Measurements from ENCODE around the gene TIPARP.
"Not testable (repeated sequence)": the region's sequence is repeated elsewhere in the genome, so short reads cannot be mapped to it uniquely, and the experiment has no call there.

TIPARP gene

GRCh38 chr3:156720826-156721225 lies 46.4 kb downstream of the TIPARP start:
- no peak for DNase-seq

DNA sequence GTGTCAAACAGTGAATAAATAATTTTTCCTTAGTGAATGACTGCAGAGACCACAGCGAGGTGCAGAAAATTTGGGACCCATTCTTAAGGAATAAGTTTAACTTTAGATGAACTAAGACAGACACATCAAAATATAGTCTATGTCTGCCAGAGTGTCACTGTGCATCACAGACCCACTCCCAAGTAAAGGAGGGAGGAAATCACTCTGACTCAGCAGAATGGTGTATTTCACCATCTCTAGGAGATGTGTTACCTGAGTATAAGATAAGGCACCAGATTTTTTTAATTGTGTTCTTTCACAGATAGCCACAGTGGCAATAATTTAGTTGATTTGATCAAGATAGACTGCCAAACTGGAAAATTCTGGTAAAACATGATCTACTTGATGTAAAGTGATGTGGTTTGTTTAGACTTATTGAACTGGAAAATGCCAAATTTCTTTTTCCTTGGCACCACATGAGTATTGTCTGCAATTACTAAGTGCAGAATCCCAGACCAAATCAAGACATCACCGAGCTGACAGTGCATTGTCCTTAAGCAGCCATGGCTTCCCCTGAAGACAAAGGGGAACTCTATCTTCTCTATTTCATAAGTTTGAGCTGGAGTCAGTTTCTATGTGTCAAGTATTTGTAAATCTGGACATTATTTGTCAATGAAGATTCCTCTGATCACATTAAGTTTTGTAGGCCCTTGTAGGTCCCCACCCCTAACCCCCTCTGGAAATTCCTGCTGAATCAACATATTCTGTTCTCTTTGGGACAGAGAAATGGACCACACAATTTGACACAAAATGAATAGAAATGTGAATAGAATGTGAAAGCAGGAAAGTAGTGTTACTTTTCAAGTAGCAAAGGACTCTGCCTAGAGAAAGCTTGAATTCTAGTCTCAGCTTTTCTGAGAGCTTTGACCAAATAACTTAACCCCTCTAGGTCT lies 47.6 kb downstream of the TIPARP start:
- DNase-seq, result no peak

- no peak for DNase-seq
These were observed 48.8 kb downstream of the TIPARP start for GRCh38 chr3:156723182-156723619.

- DNase-seq, result peak; percentile 90
These were observed 51.3 kb downstream of the TIPARP start for GRCh38 chr3:156725682-156726081.

DNA sequence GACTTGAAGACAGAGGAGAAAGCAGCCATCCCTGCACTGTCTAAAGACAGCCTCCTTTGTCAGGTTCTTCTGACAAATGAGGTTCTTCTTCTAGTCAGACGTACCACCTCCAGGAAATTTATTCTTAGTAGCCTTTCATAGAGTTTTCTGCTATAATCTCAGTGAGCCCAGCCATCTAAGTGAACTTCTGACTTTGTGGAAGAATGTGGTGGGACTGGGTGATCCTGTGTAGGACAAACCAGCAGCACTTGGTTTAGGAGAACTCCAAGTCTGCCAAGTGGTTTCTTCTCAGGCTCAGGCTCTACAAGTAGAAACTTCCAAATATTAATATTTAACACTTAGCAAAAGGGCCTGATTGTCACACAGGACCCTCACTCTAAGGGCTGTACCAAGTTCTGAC lies 52.1 kb downstream of the TIPARP start:
- no peak for DNase-seq

DNA sequence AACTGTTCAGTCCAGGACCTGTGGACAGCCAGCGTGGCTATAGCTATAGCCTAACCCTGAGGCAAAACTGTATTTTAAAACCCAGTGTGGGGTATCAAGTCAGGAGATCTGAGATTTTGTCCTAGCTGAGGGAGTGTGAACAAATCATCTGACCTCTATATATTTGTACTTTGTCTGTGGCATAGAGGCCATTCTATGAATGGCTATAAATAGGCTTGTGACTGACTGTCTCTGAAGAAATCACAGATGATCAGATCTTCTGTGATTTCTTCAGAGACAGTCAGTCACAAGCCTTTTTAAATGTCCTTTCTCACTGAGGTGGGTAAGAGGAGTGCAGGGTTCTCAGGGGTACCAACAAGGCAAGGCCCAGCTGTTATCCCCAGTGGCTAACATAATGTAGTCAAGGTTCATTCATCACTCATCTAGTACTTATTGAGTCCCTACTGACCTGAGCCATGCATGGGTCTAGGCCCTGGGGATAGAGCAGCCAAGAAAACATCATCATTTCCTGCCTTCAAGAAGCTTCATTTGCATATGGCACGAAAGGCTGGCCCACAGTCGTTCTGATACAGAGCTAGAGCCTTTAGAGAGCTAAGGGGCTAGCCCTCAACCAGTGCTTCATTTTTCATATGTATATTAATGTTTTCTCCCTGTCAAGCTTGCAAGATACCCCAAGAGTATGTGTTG lies 53.3 kb downstream of the TIPARP start:
- DNase-seq, result no peak

- peak; percentile 62 for DNase-seq
These were observed 54.0 kb downstream of the TIPARP start for GRCh38 chr3:156728267-156728985.

GRCh38 chr3:156729460-156730179 lies 55.2 kb downstream of the TIPARP start:
- DNase-seq, result no peak

DNA sequence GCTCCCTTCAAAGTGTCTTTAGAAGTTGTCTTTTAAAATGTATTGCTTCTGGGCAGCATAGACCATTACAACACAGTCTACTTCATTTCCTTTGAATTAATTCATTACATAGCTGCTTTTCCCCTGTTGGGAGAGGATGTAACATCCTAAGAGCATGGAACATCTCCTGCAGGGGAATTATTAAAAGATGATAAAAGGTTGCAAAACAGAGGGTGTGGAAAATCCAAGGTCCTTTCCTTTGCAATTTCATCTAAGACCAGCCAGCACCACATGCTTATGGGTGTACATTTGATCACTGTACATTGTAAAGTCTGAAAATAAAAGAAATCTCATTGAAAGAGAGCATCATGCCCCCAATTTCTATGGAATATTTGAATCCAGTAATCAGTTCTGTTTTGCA lies 57.4 kb downstream of the TIPARP start:
- DNase-seq, result no peak

GRCh38 chr3:156732261-156732660 lies 57.9 kb downstream of the TIPARP start:
- no peak for DNase-seq

- no peak for DNase-seq
These were observed 58.5 kb downstream of the TIPARP start for GRCh38 chr3:156732715-156733421.

DNA sequence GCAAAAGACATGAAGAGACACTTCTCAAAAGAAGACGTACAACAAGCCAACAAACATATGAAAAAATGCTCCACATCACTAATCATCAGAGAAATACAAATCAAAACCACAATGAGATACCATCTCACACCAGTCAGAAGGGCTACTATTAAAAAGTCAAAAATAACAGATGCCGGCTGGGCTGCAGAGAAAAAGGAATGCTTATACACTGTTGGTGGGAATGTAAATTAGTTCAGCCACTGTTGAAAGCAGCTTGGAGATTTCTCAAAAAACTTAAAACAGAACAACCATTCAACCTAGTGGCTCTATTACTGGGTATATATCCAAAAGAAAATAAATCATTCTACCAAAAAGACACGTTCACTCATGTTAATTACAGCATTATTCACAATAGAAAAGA lies 60.3 kb downstream of the TIPARP start:
- not testable (repeated sequence) for DNase-seq

DNA sequence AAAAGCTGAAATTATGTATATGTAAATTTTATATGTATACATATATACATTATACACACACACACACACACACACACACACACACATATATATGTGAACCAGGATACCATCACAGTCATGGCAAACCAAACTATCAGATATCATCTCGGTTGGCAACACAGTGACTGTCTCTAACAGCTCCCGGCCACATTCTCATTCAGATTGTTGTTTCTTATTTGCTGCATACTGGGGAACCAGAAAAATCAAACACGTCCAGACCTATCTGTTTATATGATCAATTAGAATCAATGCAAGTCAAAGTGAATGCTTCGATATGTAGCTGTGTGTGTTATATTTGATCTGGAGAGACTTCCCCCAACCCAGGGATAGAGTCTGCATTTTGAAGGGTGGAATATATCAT lies 61.1 kb downstream of the TIPARP start:
- no peak for DNase-seq

DNA sequence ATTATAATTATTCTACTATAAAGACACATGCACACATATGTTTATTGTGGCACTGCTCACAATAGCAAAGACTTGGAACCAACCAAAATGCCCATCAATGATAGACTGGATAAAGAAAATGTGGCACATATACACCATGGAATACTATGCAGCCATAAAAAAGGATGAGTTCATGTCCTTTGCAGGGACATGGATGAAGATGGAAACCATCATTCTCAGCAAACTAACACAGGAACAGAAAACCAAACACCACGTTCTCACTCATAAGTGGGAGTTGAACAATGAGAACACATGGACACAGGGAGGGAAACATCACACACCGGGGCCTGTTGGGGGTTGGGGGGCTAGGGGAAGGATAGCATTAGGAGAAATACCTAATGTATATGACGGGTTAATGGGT lies 62.7 kb downstream of the TIPARP start:
- not testable (repeated sequence) for DNase-seq

DNA sequence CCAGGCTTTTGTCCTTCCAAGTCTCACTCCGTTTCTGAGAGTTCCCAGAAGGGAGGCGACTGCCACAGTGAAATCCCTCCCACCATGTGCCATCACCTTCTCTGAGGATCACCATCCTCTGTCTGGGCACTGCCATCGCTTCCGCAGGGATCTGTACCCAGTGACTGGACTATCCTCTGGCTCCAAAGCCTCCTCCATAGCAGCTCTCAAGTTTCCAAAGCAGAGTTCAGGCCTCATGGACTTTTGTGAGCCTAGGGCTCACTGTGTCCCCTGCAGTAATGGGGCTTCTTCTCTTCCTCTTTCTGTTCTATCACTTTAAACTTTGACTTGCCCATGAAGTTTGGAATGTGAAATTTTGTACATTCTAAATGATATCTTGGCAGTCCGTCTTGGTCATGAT lies 63.9 kb downstream of the TIPARP start:
- DNase-seq, result no peak

DNA sequence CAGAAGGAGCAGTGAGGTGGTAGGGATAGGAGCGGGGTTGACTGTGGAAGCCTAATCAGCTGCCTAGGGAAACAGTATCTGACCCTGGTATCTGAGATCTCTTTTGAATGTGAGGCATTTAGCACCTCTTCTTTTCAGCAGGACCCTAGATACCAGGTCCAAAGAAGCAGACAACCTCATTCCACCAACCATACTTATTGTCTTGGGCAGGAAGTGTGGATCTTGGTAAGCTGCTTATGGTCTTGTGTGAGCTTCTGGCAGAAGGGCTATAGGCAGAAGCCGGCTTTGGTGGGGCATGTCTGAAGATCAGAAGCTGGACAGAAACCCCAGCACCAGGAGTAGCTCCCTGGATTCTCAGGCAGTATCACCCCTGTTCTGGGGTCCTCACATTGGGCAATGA lies 65.6 kb downstream of the TIPARP start:
- DNase-seq, result no peak

DNA sequence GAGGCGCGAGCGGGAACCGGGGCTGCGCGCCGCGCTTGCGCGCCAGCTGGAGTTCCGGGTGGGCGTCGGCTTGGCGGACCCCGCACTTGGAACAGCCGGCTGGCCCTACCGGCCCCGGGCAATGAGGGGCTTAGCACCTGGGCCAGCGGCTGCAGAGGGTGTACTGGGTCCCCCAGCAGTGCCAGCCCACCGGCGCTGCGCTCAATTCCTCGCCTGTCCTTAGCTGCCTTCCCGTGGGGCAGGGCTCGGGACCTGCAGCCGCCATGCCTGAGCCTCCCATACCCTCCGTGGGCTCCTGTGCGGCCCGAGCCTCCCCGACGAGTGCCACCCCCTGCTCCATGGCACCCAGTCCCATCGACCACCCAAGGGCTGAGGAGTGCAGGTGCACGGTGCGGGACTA lies 66.2 kb downstream of the TIPARP start:
- not testable (repeated sequence) for DNase-seq

GRCh38 chr3:156741935-156742334 lies 67.5 kb downstream of the TIPARP start:
- no peak for DNase-seq

DNA sequence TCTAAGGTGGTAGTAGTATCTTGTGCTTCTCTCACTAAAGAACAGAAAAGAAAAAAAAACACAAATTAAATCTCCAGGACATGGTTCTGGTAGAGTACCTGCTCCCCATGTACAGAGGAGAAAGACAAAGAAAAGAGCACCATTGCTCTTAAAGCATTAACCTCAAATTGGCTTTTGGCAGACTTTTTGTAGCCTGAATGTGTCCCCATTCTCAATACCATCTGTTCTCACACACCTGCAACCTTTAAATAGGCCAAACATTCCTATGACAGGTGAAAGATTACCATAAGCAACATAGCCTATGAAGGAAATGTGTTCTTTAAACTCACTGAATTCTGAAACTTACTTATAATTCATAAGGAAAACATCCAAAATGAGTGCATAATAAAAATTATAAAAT lies 68.0 kb downstream of the TIPARP start:
- DNase-seq, result no peak

DNA sequence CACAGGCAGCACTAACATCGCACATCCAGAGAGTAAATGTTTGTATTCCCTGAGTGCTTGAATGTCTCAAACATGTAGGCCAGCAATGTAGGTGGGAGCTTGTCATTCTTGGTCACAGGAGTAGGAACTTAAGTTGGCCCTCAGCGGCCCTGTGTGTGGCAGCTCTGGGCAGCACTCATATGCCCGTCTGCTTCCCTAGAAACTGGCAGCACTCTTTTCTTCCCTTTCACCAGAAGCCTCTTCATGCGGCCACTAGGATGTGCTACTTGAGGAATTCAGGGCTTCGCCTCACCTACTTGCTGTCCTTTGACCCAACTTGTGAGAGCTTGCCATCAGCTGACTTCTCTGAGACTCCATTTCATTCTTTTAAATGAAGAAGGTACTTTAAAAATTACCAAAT lies 69.5 kb downstream of the TIPARP start:
- no peak for DNase-seq

- no peak for DNase-seq
These were observed 70.2 kb downstream of the TIPARP start for GRCh38 chr3:156744631-156745030.

DNA sequence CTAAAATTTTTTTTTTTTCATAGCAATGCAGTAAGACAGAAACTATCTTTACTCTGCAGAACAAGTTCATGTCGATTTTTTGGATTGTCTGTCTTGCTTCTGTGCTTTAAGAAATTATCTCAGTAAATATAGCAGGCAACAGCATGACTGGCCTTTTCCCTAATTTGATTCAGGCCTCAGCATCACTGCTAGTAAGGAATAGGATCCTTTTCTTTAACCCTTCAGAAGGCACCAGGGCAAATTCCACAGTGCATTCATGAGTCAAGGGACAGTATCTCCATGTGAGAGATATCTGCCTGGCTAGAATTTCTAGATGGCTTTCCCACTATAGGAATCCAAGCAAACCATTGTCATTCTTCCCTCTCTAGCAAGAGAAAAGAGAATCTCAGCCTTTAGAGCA lies 71.4 kb downstream of the TIPARP start:
- no peak for DNase-seq
